ENCODE results near the gene ADNP2.

Gene ADNP2

GRCh38 chr18:80096032-80096565 lies 13.0 kb upstream of the ADNP2 start:
- Histone ChIP-seq H3K27ac (ENCODE audit: low read length) (no peak overlapping the region), H3K4me1 (ENCODE audit: low read length) (no peaks in the 10 kb centered on the region), H3K36me3 (replicated peaks; ENCODE audit: low read depth, low read length) (no peaks in the 10 kb centered on the region), H3K9me3 (ENCODE audit: insufficient read depth, low read length) (no peaks in the 10 kb centered on the region), H3K27me3 (ENCODE audit: low read depth, low read length) (no peaks in the 10 kb centered on the region), H2AFZ (ENCODE audit: low read depth, low read length) (no peak overlapping the region), H3K4me2 (ENCODE audit: low read length) (no peak overlapping the region), H3K9ac (ENCODE audit: low read length) (no peak overlapping the region), H4K20me1 (ENCODE audit: insufficient read depth, low read length) (no peaks in the 10 kb centered on the region), H3K4me3 (ENCODE audit: low read length) (no peak overlapping the region), H3K79me2 (ENCODE audit: low read length) (no peaks in the 10 kb centered on the region)
- no peak for TF ChIP-seq EZH2phosphoT487 (IDR thresholded peaks at IDR 0.05; ENCODE audit: low read depth)
- TF ChIP-seq CTCF (IDR thresholded peaks at IDR 0.05; ENCODE audit: low read depth, low read length), result no peak

DNA sequence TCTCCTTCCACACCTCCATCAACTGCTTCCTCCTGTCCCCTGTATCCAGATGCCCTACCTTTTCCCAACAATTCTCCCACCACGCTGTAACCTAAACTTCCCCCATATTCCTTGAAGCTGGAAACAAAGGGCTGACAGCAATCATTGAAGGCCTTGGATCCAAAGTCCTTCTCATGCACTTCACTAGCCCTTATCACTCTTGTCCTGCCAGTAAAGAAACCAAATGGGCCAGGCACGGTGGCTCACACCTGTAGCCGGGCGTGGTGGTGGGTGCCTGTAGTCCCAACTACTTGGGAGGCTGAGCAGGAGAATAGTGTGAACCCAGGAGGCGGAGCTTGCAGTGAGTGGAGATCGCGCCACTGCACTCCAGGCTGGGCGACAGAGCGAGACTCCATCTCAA lies 11.9 kb upstream of the ADNP2 start:
- H3K9ac ChIP-seq (ENCODE audit: low read length), result no peak overlapping the region
- no peaks in the 10 kb centered on the region for H3K79me2 ChIP-seq (ENCODE audit: low read length)
- no peak overlapping the region for H3K27ac ChIP-seq (ENCODE audit: low read length)
- peaks cover 4% of the 10 kb centered on the region; the same call in 1 of the 2 replicates for H3K9me3 ChIP-seq (ENCODE audit: insufficient read depth, low read length)
- H4K20me1 ChIP-seq (ENCODE audit: insufficient read depth, low read length), result no peaks in the 10 kb centered on the region
- no peaks in the 10 kb centered on the region for H3K4me1 ChIP-seq (ENCODE audit: low read length)
- no peaks in the 10 kb centered on the region for H3K27me3 ChIP-seq (ENCODE audit: low read depth, low read length)
- H3K4me3 ChIP-seq (ENCODE audit: low read length), result no peak overlapping the region
- no peak overlapping the region for H3K4me2 ChIP-seq (ENCODE audit: low read length)
- H2AFZ ChIP-seq (ENCODE audit: low read depth, low read length), result no peak overlapping the region
- no peak for TF ChIP-seq EZH2phosphoT487 (IDR thresholded peaks at IDR 0.05; ENCODE audit: low read depth)
- TF ChIP-seq CTCF (IDR thresholded peaks at IDR 0.05; ENCODE audit: low read depth, low read length), result no peak
- no peaks in the 10 kb centered on the region for H3K36me3 ChIP-seq (replicated peaks; ENCODE audit: low read depth, low read length)

DNA sequence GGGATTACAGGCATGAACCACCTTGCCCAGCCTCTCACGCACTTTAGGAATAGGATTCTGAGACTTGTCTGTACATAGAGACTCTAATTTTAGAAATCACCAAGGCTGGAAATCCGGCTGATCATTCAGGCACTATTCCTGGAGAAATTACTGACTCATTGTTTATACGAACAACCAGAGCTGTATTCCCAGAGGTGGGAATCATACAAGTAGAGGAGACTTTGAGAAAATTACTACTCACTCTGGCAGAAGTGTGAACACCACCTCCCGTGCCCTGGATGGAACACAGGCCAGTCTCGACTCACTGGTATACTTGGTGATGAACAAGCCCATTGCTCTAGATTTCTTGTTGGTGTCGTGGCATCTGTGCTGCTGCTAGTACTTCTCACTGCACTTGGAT lies 5.8 kb upstream of the ADNP2 start:
- Histone ChIP-seq H3K9me3 (ENCODE audit: insufficient read depth, low read length) (peaks cover 4% of the 10 kb centered on the region; the same call in 1 of the 2 replicates), H3K9ac (ENCODE audit: low read length) (no peak overlapping the region), H3K79me2 (ENCODE audit: low read length) (no peaks in the 10 kb centered on the region), H3K4me3 (ENCODE audit: low read length) (no peak overlapping the region), H3K36me3 (replicated peaks; ENCODE audit: low read depth, low read length) (no peaks in the 10 kb centered on the region), H3K27me3 (ENCODE audit: low read depth, low read length) (no peaks in the 10 kb centered on the region), H3K4me1 (ENCODE audit: low read length) (peaks cover 21% of the 10 kb centered on the region), H2AFZ (ENCODE audit: low read depth, low read length) (no peak overlapping the region), H4K20me1 (ENCODE audit: insufficient read depth, low read length) (no peaks in the 10 kb centered on the region), H3K27ac (ENCODE audit: low read length) (no peak overlapping the region), H3K4me2 (ENCODE audit: low read length) (no peak overlapping the region)
- TF ChIP-seq CTCF (IDR thresholded peaks at IDR 0.05; ENCODE audit: low read depth, low read length) (no peak), EZH2phosphoT487 (IDR thresholded peaks at IDR 0.05; ENCODE audit: low read depth) (no peak)

DNA sequence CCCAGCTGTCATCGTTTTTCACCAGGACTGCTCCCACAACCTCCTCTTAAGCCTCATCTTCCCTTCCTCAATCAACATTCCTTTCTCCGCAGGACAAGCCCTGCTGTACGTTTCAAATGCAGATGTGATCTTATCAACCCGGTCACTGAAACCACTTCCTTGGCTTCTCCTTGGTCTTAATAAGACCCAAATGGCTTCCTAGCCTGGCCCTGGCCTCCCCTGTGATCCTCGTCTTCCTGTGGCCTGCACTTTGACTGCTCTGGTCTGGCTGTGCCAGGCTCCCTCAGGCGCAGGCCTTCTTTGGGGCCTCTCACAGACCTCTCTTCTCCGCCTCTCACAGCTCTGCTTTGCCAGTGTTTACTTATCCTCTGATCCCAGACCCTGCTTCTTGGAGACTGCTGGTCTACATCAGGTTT lies 4.7 kb upstream of the ADNP2 start:
- H3K9me3 ChIP-seq (ENCODE audit: insufficient read depth, low read length), result peaks cover 4% of the 10 kb centered on the region; the same call in 1 of the 2 replicates
- H2AFZ ChIP-seq (ENCODE audit: low read depth, low read length), result no peak overlapping the region
- TF ChIP-seq EZH2phosphoT487 (IDR thresholded peaks at IDR 0.05; ENCODE audit: low read depth) (no peak), CTCF (IDR thresholded peaks at IDR 0.05; ENCODE audit: low read depth, low read length) (no peak)
- H4K20me1 ChIP-seq (ENCODE audit: insufficient read depth, low read length), result no peaks in the 10 kb centered on the region
- no peak overlapping the region for H3K4me3 ChIP-seq (ENCODE audit: low read length)
- peaks cover 26% of the 10 kb centered on the region for H3K4me1 ChIP-seq (ENCODE audit: low read length)
- no peak overlapping the region for H3K27ac ChIP-seq (ENCODE audit: low read length)
- no peaks in the 10 kb centered on the region for H3K79me2 ChIP-seq (ENCODE audit: low read length)
- H3K4me2 ChIP-seq (ENCODE audit: low read length), result no peak overlapping the region
- H3K36me3 ChIP-seq (replicated peaks; ENCODE audit: low read depth, low read length), result no peaks in the 10 kb centered on the region
- H3K9ac ChIP-seq (ENCODE audit: low read length), result no peak overlapping the region
- no peaks in the 10 kb centered on the region for H3K27me3 ChIP-seq (ENCODE audit: low read depth, low read length)
